Fibroblast of lung (primary cell): Measurements from ENCODE around the gene SLC9A8. TPM values are rescaled to one million over a fixed set of nuclear protein-coding genes. Genes with fewer than 3 reads are reported as not detected.

Experiments used
- DNase-seq, 2 donors: peaks; one replicate each; pipeline versions ENCODE4 v3.0.0 to v3.0.0-alpha.2; 2010; ENCODE audit warnings: low read depth in 2 of 2
- H2AFZ ChIP-seq: 2 replicates; pipeline ENCODE4 v1.5.1; 2012; ENCODE audit warnings: low read length, control low read depth, inconsistent platforms
- H3K27ac ChIP-seq: 2 replicates; pipeline ENCODE4 v1.5.1; 2011; ENCODE audit warnings: low read length, control low read depth; ENCODE audit not compliant: insufficient read depth
- H3K27me3 ChIP-seq: 2 replicates; pipeline ENCODE4 v1.5.1; 2011; ENCODE audit warnings: mild to moderate bottlenecking, low read length; ENCODE audit not compliant: control insufficient read depth, insufficient read depth
- H3K36me3 ChIP-seq: 2 replicates; pipeline ENCODE4 v1.5.1; 2011; ENCODE audit warnings: low read length; ENCODE audit not compliant: control insufficient read depth, insufficient read depth
- H3K4me1 ChIP-seq: 2 replicates; pipeline ENCODE4 v1.5.1; 2011; ENCODE audit warnings: low read length; ENCODE audit not compliant: control insufficient read depth, insufficient read depth; ENCODE audit errors: extremely low read depth
- H3K4me2 ChIP-seq: 2 replicates; pipeline ENCODE4 v1.5.1; 2011; ENCODE audit warnings: low read length, control low read depth; ENCODE audit not compliant: insufficient read depth; ENCODE audit errors: extremely low read depth
- H3K4me3 ChIP-seq, 4 experiments: fragments of 200-600 bp in 1 of 4; sonication (generic) in 1 of 4; replicated peaks in 1 of 4; 2 replicates each; pipeline ENCODE4 v1.5.1; 2011 to 2016; ENCODE audit warnings: low read length in 4 of 4, low read depth in 3 of 4, mild to moderate bottlenecking in 3 of 4, control low read depth in 2 of 4, inconsistent platforms in 1 of 4, mixed read lengths in 1 of 4; ENCODE audit not compliant: insufficient read depth in 1 of 4; ENCODE audit errors: control extremely low read depth in 1 of 4
- H3K79me2 ChIP-seq: 2 replicates; pipeline ENCODE4 v1.5.1; 2012; ENCODE audit warnings: mild to moderate bottlenecking, low read length, inconsistent platforms; ENCODE audit not compliant: control insufficient read depth, insufficient read depth
- H3K9ac ChIP-seq: 2 replicates; pipeline ENCODE4 v1.5.1; 2011; ENCODE audit warnings: mild to moderate bottlenecking, low read length, control low read depth; ENCODE audit not compliant: insufficient read depth
- H3K9me3 ChIP-seq: 2 replicates; pipeline ENCODE4 v1.5.1; 2012; ENCODE audit warnings: low read depth, low read length; ENCODE audit not compliant: control insufficient read depth, insufficient read depth
- H4K20me1 ChIP-seq: 2 replicates; pipeline ENCODE4 v1.5.1; 2011; ENCODE audit warnings: low read length; ENCODE audit not compliant: control insufficient read depth, insufficient read depth; ENCODE audit errors: extremely low read depth
- EZH2 ChIP-seq: IDR thresholded peaks from 2 replicates; pipeline ENCODE4 v1.5.1; 2012; ENCODE audit warnings: low read length, control low read depth, mild to moderate bottlenecking; ENCODE audit errors: missing control alignments
- polyA plus RNA-seq, 2 donors: library from polyadenylated mRNA; depleted of rRNA in 1 of 2; stranded (reverse) in 1 of 2; unstranded in 1 of 2; fragments of >200 nt; gene quantifications; 2 replicates each; pipeline ENCODE4 v1.2.1, GENCODE V29; 2011 to 2012; ENCODE audit warnings: missing spikeins in 1 of 2
- total RNA-seq: library from RNA; depleted of rRNA; stranded (reverse); fragments of >200 nt; gene quantifications from 2 replicates; pipeline ENCODE4 v1.2.1, GENCODE V29; 2014
- TF ChIP-seq, protein P1 (sequence below), 2 donors: IDR thresholded peaks in 1 of 2; conservative IDR thresholded peaks in 1 of 2; 1 replicate in 1 of 2; 2 replicates in 1 of 2; pipeline ENCODE4 v1.5.1; 2011 to 2012; ENCODE audit warnings: low read length in 2 of 2, control low read depth in 1 of 2, inconsistent platforms in 1 of 2, low read depth in 1 of 2, mild to moderate bottlenecking in 1 of 2

Gene SLC9A8
- total and polyA plus RNA-seq, 2 donors (not counting 1 experiment from before 2014, with no cell fraction given), result 2.4 to 15.5 TPM

- H3K9ac ChIP-seq, result no peak overlapping the region
These were observed 56.3 kb downstream of the SLC9A8 start for GRCh38 chr20:49868964-49869363.

DNA sequence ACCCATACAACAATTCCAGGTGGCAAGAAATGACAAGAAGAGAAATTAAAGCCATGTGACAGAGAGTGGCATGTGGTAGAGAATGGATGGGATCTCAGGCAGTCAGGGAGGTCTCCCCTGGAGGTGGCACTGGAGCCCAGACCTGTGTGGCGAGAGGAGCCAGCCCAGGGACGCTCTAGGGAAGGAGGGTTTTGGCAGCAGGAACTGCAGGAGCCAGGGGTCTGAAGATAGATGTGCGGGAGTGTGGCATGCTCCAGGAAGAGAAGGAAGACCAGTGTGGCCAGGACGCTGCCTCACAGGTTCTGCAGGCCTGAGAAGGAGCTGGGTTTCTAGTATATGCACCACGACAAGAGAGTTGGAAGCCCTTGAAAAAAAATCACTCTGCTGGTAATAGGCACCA lies 57.6 kb downstream of the SLC9A8 start:
- no peak for TF ChIP-seq EZH2
- TF ChIP-seq, protein P1, sequence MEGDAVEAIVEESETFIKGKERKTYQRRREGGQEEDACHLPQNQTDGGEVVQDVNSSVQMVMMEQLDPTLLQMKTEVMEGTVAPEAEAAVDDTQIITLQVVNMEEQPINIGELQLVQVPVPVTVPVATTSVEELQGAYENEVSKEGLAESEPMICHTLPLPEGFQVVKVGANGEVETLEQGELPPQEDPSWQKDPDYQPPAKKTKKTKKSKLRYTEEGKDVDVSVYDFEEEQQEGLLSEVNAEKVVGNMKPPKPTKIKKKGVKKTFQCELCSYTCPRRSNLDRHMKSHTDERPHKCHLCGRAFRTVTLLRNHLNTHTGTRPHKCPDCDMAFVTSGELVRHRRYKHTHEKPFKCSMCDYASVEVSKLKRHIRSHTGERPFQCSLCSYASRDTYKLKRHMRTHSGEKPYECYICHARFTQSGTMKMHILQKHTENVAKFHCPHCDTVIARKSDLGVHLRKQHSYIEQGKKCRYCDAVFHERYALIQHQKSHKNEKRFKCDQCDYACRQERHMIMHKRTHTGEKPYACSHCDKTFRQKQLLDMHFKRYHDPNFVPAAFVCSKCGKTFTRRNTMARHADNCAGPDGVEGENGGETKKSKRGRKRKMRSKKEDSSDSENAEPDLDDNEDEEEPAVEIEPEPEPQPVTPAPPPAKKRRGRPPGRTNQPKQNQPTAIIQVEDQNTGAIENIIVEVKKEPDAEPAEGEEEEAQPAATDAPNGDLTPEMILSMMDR (conservative IDR thresholded peaks at IDR 0.05 in 1 of 2, IDR thresholded peaks at IDR 0.05 in 1 of 2; ENCODE audit: low read depth in 1 of 2, low read length in 2 of 2), result no peak

More at GRCh38 chr20:49868964-49869363, 56.3 kb downstream of the SLC9A8 start:
- Histone ChIP-seq H3K79me2 (no peaks in the 10 kb centered on the region), H3K9me3 (no peaks in the 10 kb centered on the region), H3K36me3 (no peaks in the 10 kb centered on the region), H3K4me1 (no peaks in the 10 kb centered on the region), H3K27me3 (no peaks in the 10 kb centered on the region), H2AFZ (no peak overlapping the region), H3K4me2 (no peak overlapping the region), H4K20me1 (no peaks in the 10 kb centered on the region), H3K4me3 (no peak overlapping the region), H3K27ac (no peak overlapping the region)
- DNase-seq, result no peak
- no peak for TF ChIP-seq EZH2
- TF ChIP-seq, protein P1 (conservative IDR thresholded peaks at IDR 0.05 in 1 of 2, IDR thresholded peaks at IDR 0.05 in 1 of 2; ENCODE audit: low read depth in 1 of 2, low read length in 2 of 2), result no peak

GRCh38 chr20:49871391-49871948 lies 58.8 kb downstream of the SLC9A8 start:
- H3K9me3 ChIP-seq, result no peaks in the 10 kb centered on the region
- no peak overlapping the region for H3K4me3 ChIP-seq
- TF ChIP-seq EZH2, result no peak
- TF ChIP-seq, protein P1 (conservative IDR thresholded peaks at IDR 0.05 in 1 of 2, IDR thresholded peaks at IDR 0.05 in 1 of 2; ENCODE audit: low read depth in 1 of 2, low read length in 2 of 2), result no peak

More for the DNA sequence above, 57.6 kb downstream of the SLC9A8 start:
- Histone ChIP-seq H3K79me2 (no peaks in the 10 kb centered on the region), H3K4me3 (no peak overlapping the region), H3K9me3 (no peaks in the 10 kb centered on the region), H3K27me3 (no peaks in the 10 kb centered on the region), H3K36me3 (no peaks in the 10 kb centered on the region), H3K4me1 (no peaks in the 10 kb centered on the region), H3K4me2 (no peak overlapping the region), H3K9ac (no peak overlapping the region), H2AFZ (no peak overlapping the region), H4K20me1 (no peaks in the 10 kb centered on the region), H3K27ac (no peak overlapping the region)
- no peak for DNase-seq

More at GRCh38 chr20:49871391-49871948, 58.8 kb downstream of the SLC9A8 start:
- H3K27ac ChIP-seq, result no peak overlapping the region
- no peak for DNase-seq
- H3K9ac ChIP-seq, result no peak overlapping the region
- H3K27me3 ChIP-seq, result no peaks in the 10 kb centered on the region
- no peak overlapping the region for H2AFZ ChIP-seq
- H3K4me2 ChIP-seq, result no peak overlapping the region
- H3K36me3 ChIP-seq, result no peaks in the 10 kb centered on the region
- H3K4me1 ChIP-seq, result no peaks in the 10 kb centered on the region
- no peaks in the 10 kb centered on the region for H3K79me2 ChIP-seq
- no peaks in the 10 kb centered on the region for H4K20me1 ChIP-seq
